Osteoblast (primary cell): ENCODE measurements around the gene CCBE1. TPM values are rescaled to one million over a fixed set of nuclear protein-coding genes. Genes with fewer than 3 reads are reported as not detected.

ENCODE experiments used
- DNase-seq: peaks from one replicate; pipeline ENCODE4 v3.0.0; 2011; ENCODE audit warnings: low spot score, mixed read lengths; ENCODE audit not compliant: insufficient read length; ENCODE audit errors: missing footprints
- H2AFZ ChIP-seq: 2 replicates; pipeline ENCODE4 v1.6.0; 2011; ENCODE audit warnings: mild to moderate bottlenecking, low read length
- H3K27ac ChIP-seq: 2 replicates; pipeline ENCODE4 v1.5.1; 2011; ENCODE audit warnings: mild to moderate bottlenecking, low read depth, low read length, moderate library complexity
- H3K27me3 ChIP-seq: 2 replicates; pipeline ENCODE4 v1.6.0; 2012; ENCODE audit warnings: mild to moderate bottlenecking, control low read depth, inconsistent platforms, low read length, moderate library complexity; ENCODE audit not compliant: insufficient read depth
- H3K36me3 ChIP-seq: 2 replicates; pipeline ENCODE4 v1.5.1; 2011; ENCODE audit warnings: mild to moderate bottlenecking, low read length, control low read depth, moderate library complexity; ENCODE audit not compliant: insufficient read depth
- H3K4me1 ChIP-seq: 2 replicates; pipeline ENCODE4 v1.5.1; 2011; ENCODE audit warnings: mild to moderate bottlenecking, low read length, control low read depth, moderate library complexity; ENCODE audit not compliant: insufficient read depth
- H3K4me2 ChIP-seq: 2 replicates; pipeline ENCODE4 v1.6.0; 2011; ENCODE audit warnings: mild to moderate bottlenecking, low read length; ENCODE audit not compliant: insufficient read depth
- H3K4me3 ChIP-seq: fragments of 200-600 bp; sonication (generic); 3 replicates; pipeline ENCODE4 v1.5.1; 2012; ENCODE audit warnings: mild to moderate bottlenecking, low read length, inconsistent platforms; ENCODE audit not compliant: insufficient read depth
- H3K79me2 ChIP-seq: 2 replicates; pipeline ENCODE4 v1.6.0; 2012; ENCODE audit warnings: mild to moderate bottlenecking, low read length, control low read depth, inconsistent platforms; ENCODE audit not compliant: insufficient read depth
- H3K9me3 ChIP-seq: 2 replicates; pipeline ENCODE4 v1.5.1; 2011; ENCODE audit warnings: low read depth, low read length, control low read depth
- H4K20me1 ChIP-seq: 2 replicates; pipeline ENCODE4 v1.6.0; 2012; ENCODE audit warnings: mild to moderate bottlenecking, low read length, control low read depth; ENCODE audit not compliant: insufficient read depth
- CTCF ChIP-seq: IDR thresholded peaks from 2 replicates; pipeline ENCODE4 v1.5.1; 2011; ENCODE audit warnings: mild to moderate bottlenecking, low read depth, low read length, moderate library complexity; ENCODE audit errors: extremely low read depth
- total RNA-seq: library from RNA; depleted of rRNA; stranded (reverse); fragments of >200 nt; gene quantifications from 2 replicates; pipeline ENCODE4 v1.2.3, GENCODE V29; 2012

CCBE1 gene
- total RNA-seq, 1 donor = 51.4 TPM

DNA sequence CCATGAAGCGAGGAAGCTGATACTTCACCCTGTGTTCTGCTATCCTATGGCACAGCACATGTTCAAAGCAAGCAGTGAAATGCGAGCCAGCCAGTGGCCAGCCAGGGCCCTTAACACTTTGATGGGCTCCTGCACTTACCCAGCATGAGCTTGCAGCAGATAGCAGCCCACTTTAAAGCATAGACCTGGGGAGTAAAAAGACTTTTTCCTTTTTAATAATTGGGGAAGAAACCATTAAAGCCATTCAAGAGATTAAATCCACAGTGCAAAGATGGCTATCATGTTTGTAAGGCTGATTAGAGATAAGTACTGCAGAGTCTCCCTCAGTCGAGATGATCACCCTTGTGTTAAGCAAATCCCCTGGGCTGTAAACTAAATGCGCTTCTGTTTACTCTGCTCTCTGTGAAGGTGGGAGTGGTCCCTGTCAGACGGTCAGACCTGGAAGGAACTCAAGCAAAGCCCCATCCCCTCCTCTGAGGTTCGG lies 15.7 kb downstream of the CCBE1 start:
- Histone ChIP-seq H3K4me2 (no peak overlapping the region), H4K20me1 (peaks cover 6% of the 10 kb centered on the region), H3K4me1 (peaks cover 17% of the 10 kb centered on the region), H3K36me3 (no peaks in the 10 kb centered on the region), H3K27me3 (no peaks in the 10 kb centered on the region), H3K9me3 (no peaks in the 10 kb centered on the region), H3K4me3 (no peak overlapping the region), H2AFZ (peak overlapping the region; percentile 37), H3K27ac (no peak overlapping the region), H3K79me2 (peaks cover 96% of the 10 kb centered on the region)
- TF ChIP-seq CTCF = no peak
- no peak for DNase-seq

DNA sequence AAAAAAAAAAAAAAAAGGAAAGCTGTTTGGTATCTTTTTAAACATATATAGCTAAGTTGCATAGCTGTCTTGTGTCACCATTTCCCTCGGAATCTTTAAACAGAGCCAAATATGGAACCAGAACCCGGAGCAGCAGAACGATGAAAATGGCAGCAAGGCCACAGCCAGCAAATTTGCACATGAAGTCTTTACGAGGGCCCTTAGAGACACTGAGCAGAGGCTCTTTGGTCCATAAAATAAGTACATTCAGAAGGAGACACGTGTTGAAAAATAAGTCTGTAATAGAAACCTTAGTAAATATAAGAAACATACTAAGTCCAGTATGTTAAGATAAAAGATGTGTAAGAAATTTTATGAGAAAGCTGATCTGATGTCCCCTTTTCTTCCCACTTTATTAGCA lies 16.2 kb downstream of the CCBE1 start:
- Histone ChIP-seq H3K4me2 (no peak overlapping the region), H3K27ac (no peak overlapping the region), H3K27me3 (no peaks in the 10 kb centered on the region), H3K79me2 (peaks cover 96% of the 10 kb centered on the region), H4K20me1 (peaks cover 6% of the 10 kb centered on the region), H3K4me3 (no peak overlapping the region), H3K4me1 (peaks cover 17% of the 10 kb centered on the region), H3K36me3 (no peaks in the 10 kb centered on the region), H3K9me3 (no peaks in the 10 kb centered on the region), H2AFZ (peak overlapping the region; percentile 37)
- DNase-seq = no peak
- no peak for TF ChIP-seq CTCF

DNA sequence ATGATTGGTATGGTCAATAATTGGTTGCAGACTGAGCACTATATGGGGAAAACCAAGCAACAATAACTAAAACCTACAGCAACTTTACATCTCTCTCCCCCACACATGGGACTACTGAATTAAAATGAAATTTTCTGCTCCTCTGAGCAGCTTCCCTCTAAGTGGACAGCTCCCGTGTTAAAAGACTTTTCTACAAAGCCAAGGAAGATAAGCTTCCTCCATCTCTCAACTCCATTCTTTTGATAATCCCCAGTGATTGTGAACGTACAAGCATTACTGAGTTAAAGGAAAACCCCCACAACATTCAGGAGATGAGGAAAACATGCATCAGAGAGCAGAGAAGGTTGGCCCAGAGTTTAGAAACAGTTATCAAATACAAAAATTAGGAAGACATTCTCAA lies 21.9 kb downstream of the CCBE1 start:
- Histone ChIP-seq H3K27me3 (no peaks in the 10 kb centered on the region), H3K27ac (no peak overlapping the region), H3K79me2 (peaks cover 97% of the 10 kb centered on the region), H3K4me3 (no peak overlapping the region), H3K4me1 (peaks cover 11% of the 10 kb centered on the region), H3K4me2 (no peak overlapping the region), H3K9me3 (no peaks in the 10 kb centered on the region), H4K20me1 (peaks cover 9% of the 10 kb centered on the region), H2AFZ (no peak overlapping the region), H3K36me3 (no peaks in the 10 kb centered on the region)
- no peak for DNase-seq
- no peak for TF ChIP-seq CTCF

- no peak for TF ChIP-seq CTCF
These were observed 22.3 kb downstream of the CCBE1 start for GRCh38 chr18:59674903-59675270.

More at GRCh38 chr18:59674903-59675270, 22.3 kb downstream of the CCBE1 start:
- no peak for DNase-seq
- no peaks in the 10 kb centered on the region for H3K36me3 ChIP-seq
- no peak overlapping the region for H2AFZ ChIP-seq
- peaks cover 9% of the 10 kb centered on the region for H4K20me1 ChIP-seq
- no peak overlapping the region for H3K27ac ChIP-seq
- H3K9me3 ChIP-seq = no peaks in the 10 kb centered on the region
- H3K27me3 ChIP-seq = no peaks in the 10 kb centered on the region
- peaks cover 11% of the 10 kb centered on the region for H3K4me1 ChIP-seq
- no peak overlapping the region for H3K4me3 ChIP-seq
- H3K4me2 ChIP-seq = no peak overlapping the region
- H3K79me2 ChIP-seq = peaks cover 97% of the 10 kb centered on the region
